IPS-18c (cell line): ENCODE data around the gene FXN.

Experiments
- H3K4me3 ChIP-seq: 2 replicates; pipeline ENCODE4 v1.7.0; 2013; ENCODE audit warnings: low read depth, mild to moderate bottlenecking, low read length, moderate library complexity; ENCODE audit not compliant: insufficient read depth
- H3K9me3 ChIP-seq: one replicate; pipeline ENCODE4 v1.6.1; 2013; ENCODE audit warnings: mild to moderate bottlenecking, low read length, moderate library complexity; ENCODE audit not compliant: control insufficient read depth, insufficient read depth

Gene FXN

GRCh38 chr9:69018737-69019136 is 16.8 kb upstream of the FXN start:
- Histone ChIP-seq H3K4me3 (no peak overlapping the region), H3K9me3 (no peaks in the 10 kb centered on the region)

DNA sequence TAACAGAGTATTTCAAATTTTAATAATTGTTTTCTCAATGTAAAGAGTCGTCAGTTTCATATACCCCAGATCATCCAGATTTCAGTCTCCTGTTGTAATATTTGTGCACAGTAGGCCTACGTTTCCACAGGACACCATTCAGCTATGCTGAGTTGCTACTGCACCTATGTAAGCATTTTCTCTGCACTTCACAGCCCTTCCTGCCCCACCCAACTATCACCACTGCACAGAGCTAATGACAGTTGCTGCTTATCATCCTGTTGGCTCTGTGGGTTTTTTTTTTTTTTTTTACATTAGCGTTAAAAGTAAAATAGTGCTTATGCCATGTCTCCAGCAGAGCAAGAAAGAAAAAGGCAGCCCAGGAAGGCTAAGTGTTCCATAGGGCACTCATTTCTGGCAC is 15.7 kb upstream of the FXN start:
- H3K4me3 ChIP-seq, result no peak overlapping the region

GRCh38 chr9:69020301-69021145 is 15.0 kb upstream of the FXN start:
- Histone ChIP-seq H3K4me3 (no peak overlapping the region), H3K9me3 (no peaks in the 10 kb centered on the region)

More for the DNA sequence above, 15.7 kb upstream of the FXN start:
- H3K9me3 ChIP-seq, result no peaks in the 10 kb centered on the region

DNA sequence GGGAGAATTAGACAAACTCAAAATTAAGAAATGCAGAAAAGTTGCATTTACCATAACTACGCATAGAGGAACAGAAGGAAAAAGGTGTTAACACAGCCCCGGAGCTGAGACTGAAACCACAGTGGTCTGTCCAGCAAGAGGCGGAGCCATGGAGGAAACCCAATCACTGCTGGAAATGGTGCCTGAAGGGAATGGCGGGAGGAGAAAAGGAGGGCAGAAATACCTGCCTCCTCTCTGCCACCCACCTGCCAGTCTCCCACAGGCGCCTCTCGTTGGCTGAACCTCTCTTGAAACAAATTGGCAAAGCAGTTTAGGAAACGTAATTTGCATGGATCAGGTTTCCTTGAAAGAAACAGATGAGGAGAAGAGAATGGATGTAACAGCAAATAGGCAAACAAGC is 11.9 kb upstream of the FXN start:
- Histone ChIP-seq H3K9me3 (no peaks in the 10 kb centered on the region), H3K4me3 (no peak overlapping the region)

DNA sequence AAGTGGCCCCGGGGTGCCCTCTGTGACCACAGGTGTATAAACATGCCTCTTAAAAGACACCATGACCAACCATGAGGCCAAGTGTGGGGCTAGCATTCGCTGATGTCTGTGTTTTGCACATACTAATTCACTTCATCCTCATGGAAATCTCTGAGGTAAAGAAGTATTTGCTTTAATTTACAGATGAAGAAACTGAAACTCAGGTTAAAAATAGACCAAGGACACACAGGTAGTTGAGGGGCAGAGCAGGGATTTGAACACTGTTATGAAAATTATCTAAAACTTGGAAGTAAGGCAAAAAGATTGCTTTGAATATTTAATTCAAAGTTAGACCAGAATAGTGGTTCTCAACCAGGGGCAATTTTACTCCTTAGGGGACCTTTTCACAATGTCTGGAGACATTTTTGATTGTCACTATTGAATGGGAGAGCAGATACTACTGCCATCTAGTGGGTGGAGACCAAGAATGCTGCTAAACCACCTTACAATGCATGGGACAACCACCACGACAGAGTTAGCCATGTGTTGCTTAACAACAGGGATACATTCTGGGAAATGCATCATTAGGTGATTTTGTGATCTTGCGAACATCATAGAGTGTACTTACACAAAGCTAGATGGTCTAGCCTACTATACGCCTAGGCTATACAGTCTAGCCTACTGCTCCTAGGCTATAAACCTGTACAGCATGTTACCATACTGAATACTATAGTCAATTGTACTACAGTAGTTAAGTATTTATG is 8.0 kb upstream of the FXN start:
- H3K4me3 ChIP-seq, result no peak overlapping the region
- peaks cover 3% of the 10 kb centered on the region for H3K9me3 ChIP-seq

- peaks cover 3% of the 10 kb centered on the region for H3K9me3 ChIP-seq
- H3K4me3 ChIP-seq, result no peak overlapping the region
These were observed 6.8 kb upstream of the FXN start for GRCh38 chr9:69028754-69029153.

DNA sequence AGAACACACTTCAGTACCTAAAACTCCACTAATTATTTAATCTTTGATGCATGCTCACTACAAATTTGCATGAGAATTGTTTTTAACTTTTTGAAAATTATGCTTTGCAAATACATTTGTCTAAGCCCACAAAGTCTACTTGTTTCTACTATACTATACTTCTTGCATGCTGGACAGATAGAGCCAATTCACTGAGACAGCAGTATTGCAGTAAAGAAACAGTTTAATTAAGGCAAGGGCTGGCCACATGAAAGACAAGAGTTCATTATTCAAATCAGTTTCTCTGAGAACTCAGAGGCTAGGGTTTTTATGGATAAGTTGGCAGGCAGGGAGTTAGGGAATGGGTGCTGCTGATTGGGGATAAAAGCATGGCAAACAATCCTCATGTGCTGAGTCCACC is 6.0 kb upstream of the FXN start:
- H3K4me3 ChIP-seq, result no peak overlapping the region
- H3K9me3 ChIP-seq, result peaks cover 3% of the 10 kb centered on the region

- peaks cover 3% of the 10 kb centered on the region for H3K9me3 ChIP-seq
- H3K4me3 ChIP-seq, result no peak overlapping the region
These were observed 4.5 kb upstream of the FXN start for GRCh38 chr9:69030851-69031645.

GRCh38 chr9:69034071-69034470 is 1.5 kb upstream of the FXN start:
- H3K9me3 ChIP-seq, result peaks cover 3% of the 10 kb centered on the region
- H3K4me3 ChIP-seq, result no peak overlapping the region

- peaks cover 3% of the 10 kb centered on the region for H3K9me3 ChIP-seq
- H3K4me3 ChIP-seq, result peak overlapping the region; percentile 90
These were observed 757 bp downstream of the FXN start for GRCh38 chr9:69036309-69036708.

DNA sequence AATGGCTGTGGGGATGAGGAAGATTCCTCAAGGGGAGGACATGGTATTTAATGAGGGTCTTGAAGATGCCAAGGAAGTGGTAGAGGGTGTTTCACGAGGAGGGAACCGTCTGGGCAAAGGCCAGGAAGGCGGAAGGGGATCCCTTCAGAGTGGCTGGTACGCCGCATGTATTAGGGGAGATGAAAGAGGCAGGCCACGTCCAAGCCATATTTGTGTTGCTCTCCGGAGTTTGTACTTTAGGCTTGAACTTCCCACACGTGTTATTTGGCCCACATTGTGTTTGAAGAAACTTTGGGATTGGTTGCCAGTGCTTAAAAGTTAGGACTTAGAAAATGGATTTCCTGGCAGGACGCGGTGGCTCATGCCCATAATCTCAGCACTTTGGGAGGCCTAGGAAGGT is 1.2 kb downstream of the FXN start:
- H3K4me3 ChIP-seq, result peak overlapping the region; percentile 90
- peaks cover 3% of the 10 kb centered on the region for H3K9me3 ChIP-seq

DNA sequence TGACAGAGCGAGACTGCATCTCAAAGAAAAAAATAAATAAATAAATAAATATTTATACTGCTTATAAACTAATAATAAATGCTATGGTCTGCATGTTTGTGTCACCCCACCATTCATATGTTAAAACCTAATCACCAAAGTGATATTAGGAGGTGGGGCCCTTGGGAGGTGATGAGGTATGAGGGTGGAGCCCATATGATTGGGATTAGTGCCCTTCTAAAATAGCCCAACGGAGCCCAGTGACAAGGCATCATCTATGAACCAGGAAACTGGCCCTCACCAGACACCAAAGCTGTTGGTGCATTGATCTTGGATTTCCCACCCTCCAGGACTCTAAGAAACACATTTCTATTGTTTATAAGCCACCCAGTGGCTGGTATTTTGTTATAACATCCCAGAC is 5.1 kb downstream of the FXN start:
- Histone ChIP-seq H3K4me3 (no peak overlapping the region), H3K9me3 (peaks cover 3% of the 10 kb centered on the region)

DNA sequence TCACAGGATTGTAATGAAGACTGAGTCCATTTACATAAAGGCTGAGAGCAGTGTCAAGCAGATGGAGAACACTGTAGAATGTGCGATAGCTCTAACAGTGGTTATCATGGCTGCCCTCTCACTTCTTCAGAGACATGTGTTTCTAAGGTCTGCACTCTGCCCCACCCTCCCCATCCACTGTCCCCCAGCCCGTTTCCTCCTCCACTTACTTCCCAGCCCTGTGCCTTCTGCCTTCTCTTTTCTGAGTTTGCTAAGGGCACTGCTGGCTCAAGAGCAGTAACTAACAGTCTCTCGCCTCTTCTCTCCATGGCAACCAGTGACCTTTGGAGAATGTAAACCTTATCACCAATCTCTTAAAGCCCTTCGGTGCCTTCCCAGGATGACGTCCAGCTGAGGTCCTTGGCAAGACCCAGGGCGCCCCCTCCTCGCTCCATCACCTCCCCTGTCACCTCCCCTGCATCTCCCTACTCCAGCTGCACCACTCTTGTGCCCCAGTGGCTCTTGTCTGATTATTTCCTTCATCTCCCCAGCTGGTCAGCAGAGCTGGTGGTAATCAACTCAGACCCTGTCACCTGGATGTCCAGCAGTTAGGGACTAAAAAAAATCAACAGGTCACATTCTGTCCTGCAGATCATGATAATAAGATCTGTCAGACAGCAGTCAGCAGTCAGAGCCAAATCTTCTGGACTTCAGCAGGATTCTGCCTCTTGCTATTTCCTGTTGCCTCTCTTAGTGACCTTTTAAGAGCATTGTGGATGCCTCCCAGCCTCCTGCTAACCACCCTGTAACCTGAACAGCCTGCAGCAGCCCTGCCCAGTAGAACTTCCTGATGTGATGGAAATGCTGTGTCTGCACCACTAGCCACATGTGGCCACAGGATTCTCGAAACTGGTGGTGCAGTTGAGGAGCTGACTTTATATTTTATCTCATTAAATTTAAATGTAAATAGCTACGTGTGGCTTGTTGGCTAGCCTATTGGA is 9.0 kb downstream of the FXN start:
- Histone ChIP-seq H3K4me3 (no peak overlapping the region), H3K9me3 (peaks cover 3% of the 10 kb centered on the region)

GRCh38 chr9:69045821-69046220 is 10.3 kb downstream of the FXN start:
- Histone ChIP-seq H3K9me3 (no peaks in the 10 kb centered on the region), H3K4me3 (no peak overlapping the region; the same call in 1 of the 2 replicates)

DNA sequence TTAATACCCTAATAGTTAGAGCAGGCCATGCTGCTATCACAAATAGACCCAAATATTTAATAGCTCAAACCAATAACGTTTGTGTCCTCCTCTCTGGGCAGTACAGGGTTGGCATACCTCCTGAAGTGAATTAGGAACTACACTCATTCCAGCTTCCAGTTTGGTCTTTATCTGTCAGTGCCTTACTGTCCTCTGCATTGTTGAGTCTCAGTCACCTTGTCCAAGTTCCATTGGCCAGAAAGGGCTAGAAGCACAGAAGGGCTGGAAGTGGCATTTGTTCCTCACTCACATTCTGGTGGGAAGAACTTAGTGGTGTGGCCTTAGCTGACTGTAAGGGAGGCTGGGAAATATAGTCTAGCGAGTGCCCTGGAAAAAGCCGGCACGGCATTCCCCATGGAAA is 11.2 kb downstream of the FXN start:
- no peak overlapping the region for H3K4me3 ChIP-seq
- H3K9me3 ChIP-seq, result no peaks in the 10 kb centered on the region

GRCh38 chr9:69047371-69047770 is 11.8 kb downstream of the FXN start:
- H3K9me3 ChIP-seq, result no peaks in the 10 kb centered on the region
- H3K4me3 ChIP-seq, result no peak overlapping the region

- H3K4me3 ChIP-seq, result no peak overlapping the region
- H3K9me3 ChIP-seq, result no peaks in the 10 kb centered on the region
These were observed 13.5 kb downstream of the FXN start for GRCh38 chr9:69049094-69049493.
